Measurements from ENCODE around the gene TEKTIP1.

The TEKTIP1 gene

DNA sequence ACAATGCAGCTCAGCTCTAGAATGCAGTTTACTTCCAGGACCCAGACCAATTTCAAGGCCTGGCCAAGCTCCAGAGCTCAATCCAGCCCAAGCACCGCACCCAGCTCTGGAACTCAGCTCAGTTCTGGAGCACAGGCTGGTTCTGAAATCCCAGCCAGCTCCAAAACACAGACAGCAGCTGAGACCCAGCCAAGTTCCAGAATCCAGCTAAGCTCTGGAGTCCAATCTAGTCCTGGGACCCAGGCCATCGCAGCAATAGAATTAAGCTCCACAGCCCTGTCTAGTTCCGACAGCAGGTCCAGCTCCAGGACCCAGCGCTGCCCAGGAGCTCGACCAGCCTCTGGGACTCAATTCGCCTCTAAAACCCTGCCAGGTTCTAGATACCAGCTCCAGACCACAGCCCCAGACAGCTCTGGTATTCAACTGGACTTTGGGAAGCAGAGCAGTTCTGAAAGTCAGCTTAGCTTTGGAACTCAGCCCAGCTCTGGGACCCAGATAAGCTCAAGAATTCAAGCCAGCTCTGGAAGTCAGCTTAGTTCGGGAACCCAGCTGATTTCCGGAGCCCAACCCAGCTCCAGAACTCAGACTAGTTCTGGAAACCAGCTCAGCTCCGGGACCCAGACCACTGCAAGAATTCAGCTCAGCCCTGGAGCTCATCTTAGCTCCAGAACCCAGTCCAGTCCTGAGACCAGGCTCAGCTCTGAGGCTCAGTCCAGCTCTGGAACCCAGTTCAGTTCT is 53.1 kb downstream of the TEKTIP1 start:
- Histone ChIP-seq H3K79me2 (ENCODE audit: insufficient read depth, low read length) (no peaks in the 10 kb centered on the region), H3K4me3 (ENCODE audit: low read length, poor library complexity, severe bottlenecking) (no peak overlapping the region), H2AFZ (ENCODE audit: low read length) (no peak overlapping the region), H3K9ac (ENCODE audit: low read depth, low read length, poor library complexity, severe bottlenecking) (no peak overlapping the region), H3K27me3 (ENCODE audit: insufficient read depth, low read length, poor library complexity, severe bottlenecking) (no peaks in the 10 kb centered on the region), H4K20me1 (ENCODE audit: insufficient read depth, low read length, poor library complexity, severe bottlenecking) (no peaks in the 10 kb centered on the region), H3F3A (ENCODE audit: low read depth) (no peaks in the 10 kb centered on the region), H3K9me3 (ENCODE audit: insufficient read depth, low read depth, low read length) (peaks cover 6% of the 10 kb centered on the region; the same call in 1 of the 2 replicates), H3K36me3 (ENCODE audit: insufficient read depth, low read length) (no peaks in the 10 kb centered on the region), H3K4me1 (ENCODE audit: insufficient read depth, low read length, poor library complexity, severe bottlenecking) (no peaks in the 10 kb centered on the region), H3K4me2 (ENCODE audit: low read depth, low read length, poor library complexity, severe bottlenecking) (no peak overlapping the region), H3K9me2 (replicated peaks; ENCODE audit: low read depth, low read length) (no peaks in the 10 kb centered on the region)
- TF ChIP-seq CTCF (conservative IDR thresholded peaks at IDR 0.05; ENCODE audit: low read length) (no peak), EZH2phosphoT487 (IDR thresholded peaks at IDR 0.05; ENCODE audit: borderline replicate concordance) (no peak)

- Histone ChIP-seq H4K20me1 (ENCODE audit: insufficient read depth, low read length, poor library complexity, severe bottlenecking) (no peaks in the 10 kb centered on the region), H3K9me3 (ENCODE audit: insufficient read depth, low read depth, low read length) (peaks cover 6% of the 10 kb centered on the region; the same call in 1 of the 2 replicates), H3K79me2 (ENCODE audit: insufficient read depth, low read length) (no peaks in the 10 kb centered on the region), H3K27me3 (ENCODE audit: insufficient read depth, low read length, poor library complexity, severe bottlenecking) (no peaks in the 10 kb centered on the region), H3K4me3 (ENCODE audit: low read length, poor library complexity, severe bottlenecking) (no peak overlapping the region), H3K4me2 (ENCODE audit: low read depth, low read length, poor library complexity, severe bottlenecking) (no peak overlapping the region), H2AFZ (ENCODE audit: low read length) (no peak overlapping the region), H3K36me3 (ENCODE audit: insufficient read depth, low read length) (no peaks in the 10 kb centered on the region), H3F3A (ENCODE audit: low read depth) (no peaks in the 10 kb centered on the region), H3K9ac (ENCODE audit: low read depth, low read length, poor library complexity, severe bottlenecking) (no peak overlapping the region), H3K9me2 (replicated peaks; ENCODE audit: low read depth, low read length) (no peaks in the 10 kb centered on the region), H3K4me1 (ENCODE audit: insufficient read depth, low read length, poor library complexity, severe bottlenecking) (no peaks in the 10 kb centered on the region)
- TF ChIP-seq EZH2phosphoT487 (IDR thresholded peaks at IDR 0.05; ENCODE audit: borderline replicate concordance) (no peak), CTCF (conservative IDR thresholded peaks at IDR 0.05; ENCODE audit: low read length) (no peak)
These were observed 54.2 kb downstream of the TEKTIP1 start for GRCh38 chr19:3593156-3593555.
